Effector CD4-positive, alpha-beta T cell (primary cell): ENCODE results near the gene ASB15.
"Not testable (repeated sequence)": the region's sequence is repeated elsewhere in the genome, so short reads cannot be mapped to it uniquely, and the experiment has no call there.

Experiments used
- DNase-seq: peaks from one replicate; pipeline ENCODE4 v3.0.0-alpha.2; 2020

The ASB15 gene

GRCh38 chr7:123599766-123600165 lies 1.9 kb upstream of the ASB15 start:
- no peak for DNase-seq

- DNase-seq = no peak
Measured at GRCh38 chr7:123600876-123601275, 745 bp upstream of the ASB15 start.

GRCh38 chr7:123602648-123603047 lies 1.0 kb downstream of the ASB15 start:
- DNase-seq = no peak

GRCh38 chr7:123604739-123605138 lies 3.1 kb downstream of the ASB15 start:
- DNase-seq = no peak

- DNase-seq = no peak
Measured at GRCh38 chr7:123607423-123607975, 5.9 kb downstream of the ASB15 start.

- no peak for DNase-seq
Measured at GRCh38 chr7:123608991-123609882, 7.6 kb downstream of the ASB15 start.

GRCh38 chr7:123609883-123610239 lies 8.2 kb downstream of the ASB15 start:
- DNase-seq = no peak

- DNase-seq = no peak
Measured at GRCh38 chr7:123612024-123612423, 10.4 kb downstream of the ASB15 start.

GRCh38 chr7:123615344-123615743 lies 13.7 kb downstream of the ASB15 start:
- no peak for DNase-seq

- no peak for DNase-seq
Measured at GRCh38 chr7:123616223-123616622, 14.6 kb downstream of the ASB15 start.

- DNase-seq = no peak
Measured at GRCh38 chr7:123621707-123622106, 20.1 kb downstream of the ASB15 start.

GRCh38 chr7:123622660-123623386 lies 21.2 kb downstream of the ASB15 start:
- no peak for DNase-seq

GRCh38 chr7:123624527-123625183 lies 23.0 kb downstream of the ASB15 start:
- DNase-seq = peak; percentile 41

- DNase-seq = no peak
Measured at GRCh38 chr7:123625254-123625653, 23.6 kb downstream of the ASB15 start.

- no peak for DNase-seq
Measured at GRCh38 chr7:123627851-123628250, 26.2 kb downstream of the ASB15 start.

GRCh38 chr7:123628829-123629228 lies 27.2 kb downstream of the ASB15 start:
- DNase-seq = no peak

- DNase-seq = no peak
Measured at GRCh38 chr7:123629281-123629680, 27.7 kb downstream of the ASB15 start.

GRCh38 chr7:123632808-123633207 lies 31.2 kb downstream of the ASB15 start:
- no peak for DNase-seq

GRCh38 chr7:123633553-123633952 lies 31.9 kb downstream of the ASB15 start:
- no peak for DNase-seq

GRCh38 chr7:123634011-123634573 lies 32.5 kb downstream of the ASB15 start:
- DNase-seq = not testable (repeated sequence)

GRCh38 chr7:123635551-123636359 lies 34.1 kb downstream of the ASB15 start:
- DNase-seq = no peak

- no peak for DNase-seq
Measured at GRCh38 chr7:123637203-123637602, 35.6 kb downstream of the ASB15 start.
